ENCODE measurements around the gene C13orf46. TPM values are rescaled to one million over a fixed set of nuclear protein-coding genes. Genes with fewer than 3 reads are reported as not detected.

Gene C13orf46
- total RNA-seq, 2 donors from 2014 or later = 0.24 to 0.44 TPM

DNA sequence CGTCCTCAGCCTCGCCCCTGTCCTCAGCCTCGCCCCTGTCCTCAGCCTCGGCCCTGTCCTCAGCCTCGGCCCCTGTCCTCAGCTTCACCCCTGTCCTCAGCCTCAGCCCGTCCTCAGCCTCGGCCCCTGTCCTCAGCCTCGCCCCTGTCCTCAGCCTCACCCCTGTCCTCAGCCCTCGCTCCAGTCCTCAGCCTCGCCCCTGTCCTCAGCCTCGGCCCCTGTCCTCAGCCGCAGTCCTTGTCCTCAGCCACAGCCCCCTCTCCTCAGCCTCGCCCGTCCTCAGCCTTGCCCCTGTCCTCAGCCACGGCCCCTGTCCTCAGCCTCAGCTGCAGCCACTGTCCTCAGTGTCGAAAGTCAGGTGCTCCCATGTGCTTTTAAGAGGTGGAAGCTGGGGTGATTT lies 10.5 kb downstream of the C13orf46 start:
- no peak for DNase-seq
- H3K4me1 ChIP-seq = no peaks in the 10 kb centered on the region
- H3K27ac ChIP-seq = no peak overlapping the region

DNA sequence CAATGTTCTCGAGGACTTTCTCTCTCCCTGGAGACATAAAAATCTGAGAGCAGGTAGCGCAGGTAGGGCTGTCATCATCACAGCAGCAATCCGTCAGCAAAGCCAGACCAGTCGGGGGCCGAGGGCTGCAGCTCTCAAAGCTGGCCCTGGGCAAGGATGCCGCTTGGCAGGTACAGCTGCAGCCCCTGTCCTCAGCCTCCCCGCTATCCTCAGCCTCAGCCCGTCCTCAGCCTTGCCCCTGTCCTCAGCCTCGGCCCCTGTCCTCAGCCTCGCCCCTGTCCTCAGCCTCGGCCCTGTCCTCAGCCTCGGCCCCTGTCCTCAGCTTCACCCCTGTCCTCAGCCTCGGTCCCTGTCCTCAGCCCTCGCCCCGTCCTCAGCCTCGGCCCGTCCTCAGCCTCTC lies 10.9 kb downstream of the C13orf46 start:
- Histone ChIP-seq H3K9ac (ENCODE audit: low read depth in 2 of 2, low read length in 2 of 2) (no peak overlapping the region), H3K4me1 (no peaks in the 10 kb centered on the region), H3K9me3 (no peaks in the 10 kb centered on the region), H3K4me3 (no peak overlapping the region), H3K27me3 (no peaks in the 10 kb centered on the region), H3K27ac (no peak overlapping the region), H3K36me3 (no peaks in the 10 kb centered on the region)
- DNase-seq = no peak
- intact Hi-C loops (cut with DNase I) = no loop called here
- TF ChIP-seq, protein P1, sequence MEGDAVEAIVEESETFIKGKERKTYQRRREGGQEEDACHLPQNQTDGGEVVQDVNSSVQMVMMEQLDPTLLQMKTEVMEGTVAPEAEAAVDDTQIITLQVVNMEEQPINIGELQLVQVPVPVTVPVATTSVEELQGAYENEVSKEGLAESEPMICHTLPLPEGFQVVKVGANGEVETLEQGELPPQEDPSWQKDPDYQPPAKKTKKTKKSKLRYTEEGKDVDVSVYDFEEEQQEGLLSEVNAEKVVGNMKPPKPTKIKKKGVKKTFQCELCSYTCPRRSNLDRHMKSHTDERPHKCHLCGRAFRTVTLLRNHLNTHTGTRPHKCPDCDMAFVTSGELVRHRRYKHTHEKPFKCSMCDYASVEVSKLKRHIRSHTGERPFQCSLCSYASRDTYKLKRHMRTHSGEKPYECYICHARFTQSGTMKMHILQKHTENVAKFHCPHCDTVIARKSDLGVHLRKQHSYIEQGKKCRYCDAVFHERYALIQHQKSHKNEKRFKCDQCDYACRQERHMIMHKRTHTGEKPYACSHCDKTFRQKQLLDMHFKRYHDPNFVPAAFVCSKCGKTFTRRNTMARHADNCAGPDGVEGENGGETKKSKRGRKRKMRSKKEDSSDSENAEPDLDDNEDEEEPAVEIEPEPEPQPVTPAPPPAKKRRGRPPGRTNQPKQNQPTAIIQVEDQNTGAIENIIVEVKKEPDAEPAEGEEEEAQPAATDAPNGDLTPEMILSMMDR (IDR thresholded peaks at IDR 0.05) = no peak

More for the DNA sequence above, 10.5 kb downstream of the C13orf46 start:
- Histone ChIP-seq H3K4me3 (no peak overlapping the region), H3K9ac (ENCODE audit: low read depth in 2 of 2, low read length in 2 of 2) (no peak overlapping the region), H3K27me3 (no peaks in the 10 kb centered on the region), H3K36me3 (no peaks in the 10 kb centered on the region), H3K9me3 (no peaks in the 10 kb centered on the region)
- intact Hi-C loops (cut with DNase I) = no loop called here
- TF ChIP-seq, protein P1 (IDR thresholded peaks at IDR 0.05) = no peak

DNA sequence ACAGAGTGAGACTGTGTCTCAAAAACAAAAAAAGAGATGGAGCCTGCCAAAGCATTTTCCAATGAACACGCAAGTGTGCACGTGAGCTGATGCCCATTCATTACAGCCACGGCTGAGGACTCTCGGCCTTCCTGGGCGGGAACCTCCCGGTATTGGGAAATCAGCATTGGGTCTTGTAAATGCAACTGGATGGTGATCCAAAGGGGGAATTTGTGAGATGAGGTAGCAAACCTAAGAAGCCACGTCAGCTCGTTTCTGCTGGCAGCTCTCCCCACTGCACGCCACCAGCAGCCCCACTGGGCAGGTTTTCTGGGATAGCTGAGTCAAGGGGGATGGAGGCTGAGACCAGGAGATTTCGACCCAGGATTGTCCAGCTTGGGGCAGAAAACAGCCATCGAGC lies 11.5 kb downstream of the C13orf46 start:
- Histone ChIP-seq H3K27ac (no peak overlapping the region), H3K4me1 (no peaks in the 10 kb centered on the region), H3K4me3 (no peak overlapping the region), H3K9ac (ENCODE audit: low read depth in 2 of 2, low read length in 2 of 2) (no peak overlapping the region), H3K27me3 (no peaks in the 10 kb centered on the region), H3K9me3 (no peaks in the 10 kb centered on the region), H3K36me3 (no peaks in the 10 kb centered on the region)
- TF ChIP-seq, protein P1 (IDR thresholded peaks at IDR 0.05) = no peak
- intact Hi-C loops (cut with DNase I) = no loop called here
- no peak for DNase-seq

DNA sequence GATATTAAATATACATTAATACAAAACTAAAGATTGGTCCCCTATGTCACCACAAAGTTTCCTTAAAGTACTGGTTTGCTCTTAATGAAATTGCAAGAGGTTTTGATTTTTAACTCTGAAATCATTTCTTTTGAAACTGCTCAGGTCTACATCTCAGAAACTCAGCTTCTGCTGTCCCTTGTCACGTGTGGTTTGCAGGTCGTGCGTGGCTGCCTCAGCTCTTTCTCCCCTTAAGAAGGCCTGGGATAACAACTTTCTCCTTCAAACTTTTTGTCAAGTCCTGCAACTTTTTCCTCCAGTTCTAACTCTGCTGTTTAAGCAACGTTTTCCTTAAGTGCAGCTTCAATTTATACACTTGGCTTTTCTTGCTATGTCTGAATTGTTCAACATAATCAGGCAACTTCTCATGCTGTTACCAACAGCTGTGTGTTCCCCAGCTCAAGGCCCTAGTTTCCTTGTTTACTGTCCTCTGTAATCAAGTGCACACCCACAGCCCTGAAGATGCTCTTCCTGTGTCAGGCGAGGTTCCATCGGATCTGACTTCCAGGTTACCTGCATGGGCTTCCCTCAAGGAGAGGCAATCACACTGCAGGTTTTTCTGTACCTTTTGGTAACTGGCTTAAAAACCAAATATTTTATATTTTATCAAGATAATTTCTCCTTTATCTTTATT lies 13.5 kb downstream of the C13orf46 start:
- no peaks in the 10 kb centered on the region for H3K4me1 ChIP-seq
- intact Hi-C loops (cut with DNase I) = no loop called here
- TF ChIP-seq, protein P1 (IDR thresholded peaks at IDR 0.05) = no peak
- no peaks in the 10 kb centered on the region for H3K36me3 ChIP-seq
- H3K9me3 ChIP-seq = no peaks in the 10 kb centered on the region
- no peak overlapping the region for H3K4me3 ChIP-seq
- no peak overlapping the region for H3K27ac ChIP-seq
- H3K27me3 ChIP-seq = no peaks in the 10 kb centered on the region
- DNase-seq = no peak
- no peak overlapping the region for H3K9ac ChIP-seq (ENCODE audit: low read depth in 2 of 2, low read length in 2 of 2)

DNA sequence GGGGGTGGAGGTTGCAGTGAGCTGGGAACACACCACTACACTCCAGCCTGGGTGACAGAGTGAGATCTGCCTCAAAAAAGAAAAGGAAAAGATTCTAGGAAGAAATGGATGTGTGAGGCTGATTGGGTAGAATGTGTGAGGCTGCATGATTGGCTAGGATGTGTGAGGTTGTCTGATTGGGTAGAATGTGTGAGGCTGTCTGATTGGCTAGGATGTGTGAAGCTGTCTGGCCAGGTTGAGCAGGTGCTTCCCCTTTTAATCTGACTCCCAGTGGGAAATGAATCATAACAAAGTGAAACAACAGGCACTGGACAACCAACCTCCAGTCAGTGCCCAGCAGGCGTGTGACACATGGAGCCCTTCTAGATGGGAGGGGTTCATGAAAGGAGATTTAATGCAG lies 14.7 kb downstream of the C13orf46 start:
- intact Hi-C loops (cut with DNase I) = no loop called here
- TF ChIP-seq, protein P1 (IDR thresholded peaks at IDR 0.05) = no peak
- no peaks in the 10 kb centered on the region for H3K4me1 ChIP-seq
- no peak overlapping the region for H3K27ac ChIP-seq
- no peaks in the 10 kb centered on the region for H3K36me3 ChIP-seq
- no peaks in the 10 kb centered on the region for H3K27me3 ChIP-seq
- H3K4me3 ChIP-seq = no peak overlapping the region
- DNase-seq = no peak
- no peak overlapping the region for H3K9ac ChIP-seq (ENCODE audit: low read depth in 2 of 2, low read length in 2 of 2)
- H3K9me3 ChIP-seq = no peaks in the 10 kb centered on the region

Measured in colonic mucosa (tissue), 4 donors.